HG03354 (cell line): ENCODE measurements around the gene PPDPF.
"Not testable (repeated sequence)": the region's sequence is repeated elsewhere in the genome, so short reads cannot be mapped to it uniquely, and the experiment has no call there.

Experiments
- ATAC-seq: cut with Tn5 transposase; IDR thresholded peaks from one replicate; pipeline ENCODE4 v1.9.1; 2021; ENCODE audit warnings: mild to moderate bottlenecking; ENCODE audit not compliant: unreplicated experiment, poor library complexity, severe bottlenecking

PPDPF gene

GRCh38 chr20:63520504-63520933, at the start of gene PPDPF:
Gene PPDPF (plus strand): TSS chr20:63520765. CDS start chr20:63521309, 544 bp downstream.
- peak; percentile 69 for ATAC-seq

GRCh38 chr20:63471002-63471716, 49.4 kb upstream of the PPDPF start:
- no peak for ATAC-seq

DNA sequence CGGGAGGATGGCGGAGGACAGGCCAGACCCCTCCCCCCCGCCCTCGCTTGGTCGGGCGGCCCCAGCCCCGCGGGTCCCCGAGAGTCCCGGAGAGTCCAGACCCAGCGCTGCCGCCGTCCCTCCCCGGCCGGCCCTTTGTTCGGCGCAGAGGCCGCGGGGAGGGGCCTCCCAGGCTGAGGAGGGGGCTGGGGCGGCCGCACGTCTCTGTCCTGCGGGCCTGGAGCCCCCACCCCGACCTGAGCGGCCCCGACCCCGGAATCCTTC, 48.9 kb upstream of the PPDPF start:
- no peak for ATAC-seq

- ATAC-seq: no peak
Observed at GRCh38 chr20:63471981-63472831, 48.4 kb upstream of the PPDPF start, which contains the start of gene KCNQ2. Gene KCNQ2 (minus strand): TSS chr20:63472655. CDS start chr20:63472463, 192 bp downstream.

DNA sequence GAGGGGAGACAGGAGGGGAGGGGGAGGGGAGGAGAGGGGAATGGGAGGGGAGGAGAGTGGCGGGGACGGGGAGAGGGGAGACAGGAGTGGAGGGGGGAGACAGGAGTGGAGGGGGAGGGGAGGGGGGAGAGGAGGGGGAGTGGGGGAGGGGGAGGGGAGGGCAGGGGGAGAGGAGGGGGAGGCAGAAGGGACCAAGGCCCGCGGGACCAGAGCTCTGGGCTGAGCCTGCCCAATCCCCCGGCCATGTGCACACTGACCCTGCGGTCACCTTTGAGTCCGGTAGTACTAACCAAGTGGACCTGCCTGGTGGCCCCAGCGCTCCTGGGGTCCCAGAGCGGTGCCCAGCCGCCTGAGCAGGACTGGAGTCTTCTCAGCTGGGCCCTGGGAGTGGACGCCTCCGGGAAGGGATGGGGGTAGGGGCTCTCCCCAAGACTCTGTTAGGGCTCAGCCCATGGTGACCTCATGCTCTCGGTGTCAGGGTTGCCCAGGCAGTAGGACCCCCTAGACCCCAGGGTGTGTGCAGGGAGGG, 47.6 kb upstream of the PPDPF start:
- ATAC-seq: no peak

GRCh38 chr20:63473555-63474449, 46.8 kb upstream of the PPDPF start:
- no peak for ATAC-seq

GRCh38 chr20:63475209-63475608, 45.4 kb upstream of the PPDPF start:
- ATAC-seq: no peak

GRCh38 chr20:63477061-63477616, 43.4 kb upstream of the PPDPF start:
- ATAC-seq: no peak

DNA sequence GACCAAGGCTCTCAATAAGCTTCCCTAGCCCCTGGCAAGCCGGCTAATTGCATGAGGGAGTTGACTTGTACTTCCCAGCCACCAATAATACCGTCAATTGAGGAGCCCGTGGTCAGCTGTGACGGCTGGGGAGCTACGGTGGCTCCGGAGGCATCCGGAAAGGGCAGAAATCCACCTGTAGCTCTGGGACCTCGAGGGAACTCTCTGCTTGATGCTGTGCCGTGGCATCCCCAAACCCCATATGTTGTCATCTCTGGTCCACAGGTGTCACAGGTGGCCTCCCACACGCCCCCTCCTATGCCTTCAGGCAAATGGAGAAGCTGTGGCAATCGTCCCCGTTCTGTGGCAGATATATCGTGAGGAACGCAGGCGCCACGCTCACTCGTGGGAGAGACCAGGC, 42.6 kb upstream of the PPDPF start:
- ATAC-seq: no peak

DNA sequence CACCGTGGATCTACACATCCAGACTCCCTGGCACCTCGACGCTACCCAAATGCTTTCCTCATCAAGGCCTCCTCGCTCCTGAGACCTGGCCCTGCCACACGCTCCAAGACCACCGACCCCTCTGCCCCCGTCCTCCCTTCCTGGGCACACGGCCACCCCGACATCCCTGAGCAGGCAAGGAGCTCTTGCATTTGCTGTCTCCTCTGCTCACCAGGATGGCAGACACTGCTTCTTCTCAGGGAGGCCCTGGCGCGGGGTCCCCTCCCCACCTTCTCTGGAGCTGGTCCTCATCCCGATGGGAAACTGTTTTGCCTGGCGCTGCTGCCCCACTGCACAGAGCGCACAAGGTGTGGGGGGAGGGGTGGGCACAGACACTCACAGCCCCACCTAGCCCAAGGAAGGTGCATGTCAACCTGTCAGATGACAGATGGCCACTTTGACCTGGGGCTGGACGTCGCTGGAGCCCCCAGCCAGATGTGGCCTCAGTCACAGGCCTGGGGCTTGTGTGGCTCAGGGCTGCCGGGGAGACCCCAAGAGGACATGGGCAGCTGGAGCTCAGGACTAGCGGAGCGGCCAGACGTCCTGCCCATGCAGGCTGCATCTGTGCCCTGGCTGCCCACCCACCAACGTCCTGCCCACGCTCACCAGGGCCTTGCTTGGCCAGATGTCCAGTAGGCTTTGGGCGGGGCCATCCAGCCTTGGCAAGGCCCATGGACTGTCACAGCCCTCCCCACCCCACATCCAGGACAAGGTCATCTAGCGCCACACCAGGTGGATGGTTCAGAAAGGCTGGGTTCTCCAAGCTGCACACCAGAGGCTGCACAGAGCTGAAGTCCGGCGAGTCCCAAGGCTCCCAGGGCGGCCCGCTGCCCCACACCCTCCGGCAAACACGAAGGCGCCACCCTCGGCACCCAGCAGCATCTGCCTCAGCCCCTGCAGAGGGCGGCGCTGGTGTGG, 41.9 kb upstream of the PPDPF start:
- no peak for ATAC-seq

DNA sequence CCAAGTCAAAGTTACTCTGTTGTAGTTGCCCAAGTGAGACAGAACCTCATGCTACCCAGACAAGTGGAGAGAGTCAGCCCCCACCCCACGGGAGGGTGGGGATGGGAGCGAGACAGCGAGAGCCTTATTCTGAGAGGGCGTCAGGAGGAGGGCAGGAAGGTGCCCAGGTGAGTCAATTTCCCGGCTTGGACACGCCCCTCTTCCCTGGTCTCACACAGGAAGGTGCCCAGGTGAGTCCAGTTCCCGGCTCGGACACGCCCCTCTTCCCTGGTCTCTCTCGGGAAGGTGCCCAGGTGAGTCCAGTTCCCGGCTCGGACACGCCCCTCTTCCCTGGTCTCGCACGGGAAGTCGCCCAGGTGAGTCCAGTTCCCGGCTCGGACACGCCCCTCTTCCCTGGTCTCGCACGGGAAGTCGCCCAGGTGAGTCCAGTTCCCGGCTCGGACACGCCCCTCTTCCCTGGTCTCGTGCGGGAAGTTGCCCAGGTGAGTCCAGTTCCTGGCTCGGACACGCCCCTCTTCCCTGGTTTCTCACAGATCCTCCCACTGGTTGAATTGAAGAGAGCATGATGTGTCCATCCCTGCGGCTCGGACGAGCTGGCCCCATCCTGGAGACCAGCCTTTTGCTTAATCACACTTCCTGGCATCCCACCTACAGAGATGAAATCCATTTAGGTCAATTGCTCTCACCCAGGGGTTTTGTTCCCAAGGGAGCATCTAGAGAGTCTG, 40.7 kb upstream of the PPDPF start:
- ATAC-seq: not testable (repeated sequence)

DNA sequence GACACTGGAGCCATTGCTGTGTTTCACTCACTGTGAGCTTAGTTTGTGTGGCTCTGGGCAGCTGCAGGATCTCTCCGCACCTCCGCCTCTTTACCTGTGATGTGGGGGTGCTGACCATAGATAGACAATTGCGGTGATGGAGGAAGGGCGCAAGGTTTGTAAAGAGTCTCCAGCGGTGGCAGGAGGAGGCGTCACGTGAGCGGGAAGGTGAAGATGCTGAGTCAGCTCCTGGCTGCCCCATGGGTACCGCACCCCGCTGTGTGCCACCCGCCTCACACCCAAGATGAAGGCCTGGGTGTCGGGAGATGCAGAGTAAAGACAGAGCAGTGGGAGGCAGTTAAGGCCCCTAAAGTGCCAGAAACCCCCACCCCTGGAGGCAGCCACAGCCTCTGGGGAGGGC, 39.1 kb upstream of the PPDPF start:
- ATAC-seq: no peak

GRCh38 chr20:63482021-63482587, 38.5 kb upstream of the PPDPF start:
- ATAC-seq: no peak

DNA sequence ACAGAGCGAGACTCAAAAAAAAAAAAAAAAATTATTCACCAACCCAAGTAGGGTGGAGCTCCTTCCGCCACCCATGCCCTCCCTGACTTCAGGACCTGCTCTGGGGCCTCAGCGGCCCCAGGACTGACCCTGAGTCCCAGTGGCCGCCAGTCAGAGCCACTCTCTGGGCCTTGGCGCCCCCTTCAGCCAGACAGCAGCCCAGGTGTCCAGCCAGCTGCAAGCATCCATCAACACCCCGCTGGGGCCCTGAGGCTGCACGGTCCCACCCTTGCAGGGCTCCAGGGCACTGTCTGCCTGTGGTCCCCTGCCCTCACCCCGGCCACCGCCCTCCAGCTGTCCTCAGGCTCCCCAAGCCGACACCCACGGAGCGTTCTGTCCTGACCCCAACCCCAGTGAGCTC, 36.7 kb upstream of the PPDPF start:
- ATAC-seq: no peak

- no peak for ATAC-seq
Observed at GRCh38 chr20:63484236-63484635, 36.3 kb upstream of the PPDPF start.

GRCh38 chr20:63484651-63485403, 35.7 kb upstream of the PPDPF start:
- no peak for ATAC-seq

- no peak for ATAC-seq
Observed at GRCh38 chr20:63486300-63486855, 34.2 kb upstream of the PPDPF start.
